ENCODE data around the gene TDRD12. TPM values are rescaled to one million over a fixed set of nuclear protein-coding genes. Genes with fewer than 3 reads are reported as not detected.
A peak's percentile ranks its signal among the peaks of the same experiment; 100 is the strongest.
"Not testable (repeated sequence)": the region's sequence is repeated elsewhere in the genome, so short reads cannot be mapped to it uniquely, and the experiment has no call there.

TDRD12 gene
- total RNA-seq, 1 donor from 2014 or later, result not detected

DNA sequence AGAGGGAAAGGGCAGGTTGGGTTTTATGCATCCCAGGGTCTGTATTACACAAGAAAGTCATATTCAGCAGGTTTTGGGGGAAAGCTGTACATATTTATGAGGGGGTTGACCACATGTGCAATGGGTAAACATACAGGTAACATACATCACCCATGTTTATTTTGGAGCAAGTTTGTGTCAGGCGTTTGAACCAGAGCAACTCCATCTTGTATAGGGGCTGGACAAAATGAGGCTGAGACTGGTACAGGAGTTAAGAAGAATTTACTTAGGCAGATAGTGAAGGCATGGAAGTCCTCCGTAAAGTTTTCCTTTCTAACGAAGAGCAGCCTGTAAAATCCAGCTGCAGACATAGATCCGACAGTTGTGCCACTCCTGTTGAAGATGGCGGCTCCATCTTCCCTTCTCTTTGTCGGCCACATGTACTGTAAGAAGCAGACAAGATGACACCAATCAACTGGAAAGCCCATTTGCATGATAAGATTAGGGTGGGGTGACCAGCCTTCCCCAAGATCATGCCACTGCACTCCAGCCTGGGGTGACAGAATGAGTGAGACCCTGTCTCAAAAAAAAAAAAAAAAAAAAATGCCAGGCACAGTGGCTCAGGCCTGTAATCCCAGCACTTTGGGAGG lies 32.6 kb upstream of the TDRD12 start:
- no peak overlapping the region for H3K4me3 ChIP-seq (ENCODE audit: low read depth, low read length)
- TF ChIP-seq CTCF (conservative IDR thresholded peaks at IDR 0.05; ENCODE audit: low read depth, low read length), result no peak
- DNase-seq (ENCODE audit: low read depth), result no peak

- DNase-seq (ENCODE audit: low read depth), result no peak
- no peak overlapping the region for H3K4me3 ChIP-seq (ENCODE audit: low read depth, low read length)
- TF ChIP-seq CTCF (conservative IDR thresholded peaks at IDR 0.05; ENCODE audit: low read depth, low read length), result no peak
Observed at GRCh38 chr19:32687681-32688080, 31.9 kb upstream of the TDRD12 start.

DNA sequence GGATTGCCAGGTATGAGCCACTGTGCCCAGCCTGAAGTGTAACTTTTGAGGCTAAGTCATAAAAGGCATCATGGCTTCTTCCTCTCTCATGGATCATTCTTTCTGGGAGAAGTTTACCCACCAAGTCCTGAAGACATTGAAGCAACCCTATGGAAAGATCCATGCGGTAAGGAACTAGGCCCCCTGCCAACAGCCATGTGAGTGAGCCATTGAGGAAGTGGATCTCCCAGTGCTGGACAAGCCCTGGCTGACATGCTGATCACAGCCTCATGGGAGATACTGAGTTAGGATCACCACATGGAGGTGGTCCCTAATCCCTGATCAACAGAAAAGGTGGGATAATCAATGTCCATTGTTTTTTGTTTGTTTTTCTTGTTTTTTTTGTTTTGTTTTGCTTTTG lies 31.3 kb upstream of the TDRD12 start:
- TF ChIP-seq CTCF (conservative IDR thresholded peaks at IDR 0.05; ENCODE audit: low read depth, low read length), result no peak
- H3K4me3 ChIP-seq (ENCODE audit: low read depth, low read length), result no peak overlapping the region
- DNase-seq (ENCODE audit: low read depth), result no peak

DNA sequence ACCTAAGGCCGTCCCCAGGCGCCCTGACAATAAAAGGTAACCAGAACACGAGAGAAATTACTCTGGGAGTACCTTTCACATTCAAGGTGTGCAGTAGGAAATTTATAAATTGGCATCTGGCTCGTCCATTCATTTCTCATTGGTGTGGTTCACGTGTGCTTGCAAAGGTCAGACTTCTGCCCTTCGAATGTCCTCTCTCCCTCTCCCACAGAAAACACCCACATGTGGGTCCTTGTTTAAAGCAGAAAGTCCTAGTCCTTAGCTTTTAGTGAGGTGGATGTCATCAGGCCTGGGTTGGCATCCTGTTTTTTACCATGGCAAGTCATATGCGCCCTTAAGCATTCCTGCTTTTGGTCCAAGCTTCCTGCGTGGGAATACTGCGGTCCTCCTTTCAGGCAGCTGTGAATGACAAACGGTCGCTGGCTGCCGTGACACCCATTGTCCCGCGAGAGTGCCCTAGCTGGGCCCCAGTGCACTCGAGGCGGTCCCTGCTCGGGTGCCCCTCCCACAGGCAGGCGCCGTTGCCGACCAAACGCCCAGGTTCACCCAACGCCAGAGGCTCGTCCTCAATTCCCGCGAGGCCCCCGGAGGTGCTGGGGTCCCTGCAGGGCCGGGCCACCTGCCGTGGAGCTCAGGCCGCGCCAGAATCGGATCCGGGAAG lies 28.1 kb upstream of the TDRD12 start, which contains the start of gene NUDT19:
Gene NUDT19, plus strand, starts transcription at position 531 of the 661 bp plus-strand sequence. CDS start 140 bp downstream, outside the sequence.
- no peak for TF ChIP-seq CTCF (conservative IDR thresholded peaks at IDR 0.05; ENCODE audit: low read depth, low read length)
- no peak for DNase-seq (ENCODE audit: low read depth)
- H3K4me3 ChIP-seq (ENCODE audit: low read depth, low read length), result peak within 1 kb of the TSS; percentile 71

GRCh38 chr19:32691952-32692726 lies 27.4 kb upstream of the TDRD12 start:
- no peak for DNase-seq (ENCODE audit: low read depth)
- no peak for TF ChIP-seq CTCF (conservative IDR thresholded peaks at IDR 0.05; ENCODE audit: low read depth, low read length)
- H3K4me3 ChIP-seq (ENCODE audit: low read depth, low read length), result peak overlapping the region; percentile 71

GRCh38 chr19:32692727-32693061 lies 26.9 kb upstream of the TDRD12 start:
- no peak for TF ChIP-seq CTCF (conservative IDR thresholded peaks at IDR 0.05; ENCODE audit: low read depth, low read length)
- no peak for DNase-seq (ENCODE audit: low read depth)
- H3K4me3 ChIP-seq (ENCODE audit: low read depth, low read length), result peak overlapping the region; percentile 71

- not testable (repeated sequence) for DNase-seq (ENCODE audit: low read depth)
- H3K4me3 ChIP-seq (ENCODE audit: low read depth, low read length), result peak overlapping the region; percentile 71
Observed at GRCh38 chr19:32693151-32694108, 26.1 kb upstream of the TDRD12 start.

GRCh38 chr19:32694316-32694715 lies 25.3 kb upstream of the TDRD12 start:
- DNase-seq (ENCODE audit: low read depth), result not testable (repeated sequence)
- peak overlapping the region; percentile 24 for H3K4me3 ChIP-seq (ENCODE audit: low read depth, low read length)

DNA sequence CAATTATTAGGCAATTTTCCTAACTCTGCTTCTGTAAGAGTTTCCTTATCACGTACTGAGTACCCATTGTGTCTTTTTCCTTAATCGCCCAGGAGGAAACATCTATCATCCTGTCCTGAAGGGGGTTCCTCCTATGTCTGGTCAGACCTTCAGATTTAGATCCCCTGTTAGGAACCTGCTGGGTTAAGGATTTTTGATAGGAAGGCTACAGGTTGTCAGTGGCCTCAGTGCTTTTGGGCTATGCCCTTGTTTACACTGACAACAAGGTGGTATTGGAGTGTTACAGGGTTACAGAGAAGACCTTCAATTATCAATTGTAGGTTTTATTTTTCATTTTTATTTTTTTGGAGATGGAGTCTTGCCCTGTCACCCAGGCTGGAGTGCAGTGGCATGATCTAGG lies 24.7 kb upstream of the TDRD12 start:
- not testable (repeated sequence) for H3K4me3 ChIP-seq (ENCODE audit: low read depth, low read length); DNase-seq (ENCODE audit: low read depth)

- not testable (repeated sequence) for DNase-seq (ENCODE audit: low read depth); H3K4me3 ChIP-seq (ENCODE audit: low read depth, low read length)
Observed at GRCh38 chr19:32695506-32695905, 24.1 kb upstream of the TDRD12 start.

Data from epithelial cell of proximal tubule (primary cell).